DOHH2 (cell line): ENCODE results near the gene PIP5K1C.

ENCODE experiments used
- EZH2phosphoT487 ChIP-seq: fragments of 200-600 bp; sonication (generic); IDR thresholded peaks from 2 replicates; pipeline ENCODE4 v1.6.1; 2017; ENCODE audit warnings: borderline replicate concordance, mild to moderate bottlenecking, antibody characterized with exemption, low read length, moderate library complexity, mixed read lengths
- TF ChIP-seq, protein P1 (sequence below): fragments of 200-600 bp; sonication (generic); IDR thresholded peaks from one replicate; pipeline ENCODE4 v1.5.1; 2014; ENCODE audit warnings: antibody characterized with exemption, mild to moderate bottlenecking, low read depth, low read length; ENCODE audit not compliant: poor library complexity, severe bottlenecking

DNA sequence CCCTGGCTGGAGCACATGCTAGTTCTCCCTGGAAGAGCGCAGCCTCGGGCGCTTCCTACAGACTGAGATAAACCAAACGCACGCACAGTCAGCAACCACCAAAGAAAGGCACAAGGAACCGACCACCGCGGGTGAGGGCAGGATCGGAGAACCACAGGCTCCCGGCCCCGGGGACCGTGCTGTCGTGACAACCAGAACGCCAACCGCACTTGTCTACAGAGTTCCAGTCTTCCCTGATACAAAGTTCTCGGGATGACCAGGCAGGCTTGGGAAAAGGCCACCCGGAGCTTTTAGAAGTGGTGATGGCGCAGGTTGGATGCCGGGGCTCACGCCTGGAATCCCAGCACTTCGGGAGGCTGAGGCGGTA is 40.5 kb downstream of the PIP5K1C start:
- TF ChIP-seq, protein P1, sequence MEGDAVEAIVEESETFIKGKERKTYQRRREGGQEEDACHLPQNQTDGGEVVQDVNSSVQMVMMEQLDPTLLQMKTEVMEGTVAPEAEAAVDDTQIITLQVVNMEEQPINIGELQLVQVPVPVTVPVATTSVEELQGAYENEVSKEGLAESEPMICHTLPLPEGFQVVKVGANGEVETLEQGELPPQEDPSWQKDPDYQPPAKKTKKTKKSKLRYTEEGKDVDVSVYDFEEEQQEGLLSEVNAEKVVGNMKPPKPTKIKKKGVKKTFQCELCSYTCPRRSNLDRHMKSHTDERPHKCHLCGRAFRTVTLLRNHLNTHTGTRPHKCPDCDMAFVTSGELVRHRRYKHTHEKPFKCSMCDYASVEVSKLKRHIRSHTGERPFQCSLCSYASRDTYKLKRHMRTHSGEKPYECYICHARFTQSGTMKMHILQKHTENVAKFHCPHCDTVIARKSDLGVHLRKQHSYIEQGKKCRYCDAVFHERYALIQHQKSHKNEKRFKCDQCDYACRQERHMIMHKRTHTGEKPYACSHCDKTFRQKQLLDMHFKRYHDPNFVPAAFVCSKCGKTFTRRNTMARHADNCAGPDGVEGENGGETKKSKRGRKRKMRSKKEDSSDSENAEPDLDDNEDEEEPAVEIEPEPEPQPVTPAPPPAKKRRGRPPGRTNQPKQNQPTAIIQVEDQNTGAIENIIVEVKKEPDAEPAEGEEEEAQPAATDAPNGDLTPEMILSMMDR = no peak
- TF ChIP-seq EZH2phosphoT487 = no peak
